HEK293T (cell line): ENCODE data around the gene EPHB1.

Experiments used
- CTCF ChIA-PET: fragments of 350-600 bp; formaldehyde crosslinking; extraction: SDS; loops from one replicate; lab custom pipeline; 2021; ENCODE audit warnings: antibody characterized with exemption, inconsistent platforms; lab: Yijun Ruan, JAX
- POLR2A ChIA-PET: fragments of 350-600 bp; formaldehyde crosslinking; extraction: SDS; loops from one replicate; lab custom pipeline; 2020; ENCODE audit warnings: antibody characterized with exemption, inconsistent platforms; lab: Yijun Ruan, JAX
- DNase-seq: peaks from one replicate; pipeline ENCODE4 v3.0.0; 2012; ENCODE audit warnings: mixed read lengths; ENCODE audit errors: extremely low spot score
- ARNT ChIP-seq: fragments of 450-650 bp; IDR thresholded peaks from 2 replicates; pipeline ENCODE4 v1.6.1; 2017; ENCODE audit warnings: mild to moderate bottlenecking
- BHLHE40 ChIP-seq: fragments of 450-650 bp; IDR thresholded peaks from 2 replicates; pipeline ENCODE4 v1.6.1; 2016; ENCODE audit warnings: mild to moderate bottlenecking, moderate library complexity, borderline replicate concordance
- CTBP1 ChIP-seq: fragments of 450-650 bp; IDR thresholded peaks from 2 replicates; pipeline ENCODE4 v1.6.1; 2016; ENCODE audit warnings: borderline replicate concordance
- ELF4 ChIP-seq: fragments of 450-650 bp; IDR thresholded peaks from 2 replicates; pipeline ENCODE4 v1.6.1; 2017; ENCODE audit warnings: antibody characterized with exemption
- FOXA1 ChIP-seq: fragments of 450-650 bp; IDR thresholded peaks from 2 replicates; pipeline ENCODE4 v1.6.1; 2016; ENCODE audit warnings: mild to moderate bottlenecking
- FOXK2 ChIP-seq: fragments of 450-650 bp; IDR thresholded peaks from 2 replicates; pipeline ENCODE4 v1.6.1; 2016; ENCODE audit warnings: mild to moderate bottlenecking
- FOXM1 ChIP-seq: fragments of 450-650 bp; IDR thresholded peaks from 2 replicates; pipeline ENCODE4 v1.6.1; 2017; ENCODE audit warnings: mild to moderate bottlenecking, borderline replicate concordance
- HDGF ChIP-seq: fragments of 450-650 bp; IDR thresholded peaks from 2 replicates; pipeline ENCODE4 v1.6.1; 2017; ENCODE audit warnings: antibody characterized with exemption, borderline replicate concordance
- L3MBTL2 ChIP-seq: fragments of 450-650 bp; conservative IDR thresholded peaks from 2 replicates; pipeline ENCODE4 v1.6.1; 2016; ENCODE audit warnings: mild to moderate bottlenecking
- LEF1 ChIP-seq: fragments of 450-650 bp; IDR thresholded peaks from 2 replicates; pipeline ENCODE4 v1.6.1; 2017; ENCODE audit warnings: mild to moderate bottlenecking, borderline replicate concordance
- NFRKB ChIP-seq: fragments of 450-650 bp; IDR thresholded peaks from 2 replicates; pipeline ENCODE4 v1.6.1; 2016; ENCODE audit warnings: mild to moderate bottlenecking, moderate library complexity
- SP1 ChIP-seq: fragments of 450-650 bp; IDR thresholded peaks from 2 replicates; pipeline ENCODE4 v1.6.1; 2017
- SUZ12 ChIP-seq: fragments of 450-650 bp; IDR thresholded peaks from 2 replicates; pipeline ENCODE4 v1.6.1; 2016; ENCODE audit warnings: mild to moderate bottlenecking
- TARDBP ChIP-seq: fragments of 450-650 bp; IDR thresholded peaks from 2 replicates; pipeline ENCODE4 v1.6.1; 2016
- ZNF384 ChIP-seq: fragments of 450-650 bp; IDR thresholded peaks from 2 replicates; pipeline ENCODE4 v1.6.1; 2016
- TF ChIP-seq, protein P1 (sequence below): fragments of 450-650 bp; IDR thresholded peaks from 2 replicates; pipeline ENCODE4 v1.6.1; 2016

EPHB1 gene

DNA sequence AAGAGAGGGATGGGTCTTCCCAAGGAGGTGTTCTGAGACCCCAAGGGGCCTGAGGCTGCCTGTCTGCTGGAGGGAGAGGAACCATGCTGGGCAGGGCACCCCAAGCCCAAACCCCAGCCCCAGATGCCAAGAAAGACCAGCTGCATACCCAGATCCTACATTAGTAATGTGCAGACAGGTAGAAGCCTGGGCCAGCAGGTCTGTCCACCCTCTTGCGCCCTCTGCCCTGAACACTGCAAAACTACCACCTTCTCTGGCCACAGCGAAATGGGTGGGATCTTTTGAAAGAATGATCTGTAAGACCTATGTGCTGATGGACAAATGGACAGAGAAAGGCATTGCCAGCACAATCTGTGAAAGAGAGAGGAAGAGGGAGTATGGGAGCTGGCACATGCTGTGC is 283.2 kb downstream of the EPHB1 start:
- ChIA-PET POLR2A (no interaction called here), CTCF (no interaction called here)
- DNase-seq, result no peak
- TF ChIP-seq HDGF (no peak), L3MBTL2 (no peak), ARNT (no peak), SP1 (no peak)
- TF ChIP-seq, protein P1, sequence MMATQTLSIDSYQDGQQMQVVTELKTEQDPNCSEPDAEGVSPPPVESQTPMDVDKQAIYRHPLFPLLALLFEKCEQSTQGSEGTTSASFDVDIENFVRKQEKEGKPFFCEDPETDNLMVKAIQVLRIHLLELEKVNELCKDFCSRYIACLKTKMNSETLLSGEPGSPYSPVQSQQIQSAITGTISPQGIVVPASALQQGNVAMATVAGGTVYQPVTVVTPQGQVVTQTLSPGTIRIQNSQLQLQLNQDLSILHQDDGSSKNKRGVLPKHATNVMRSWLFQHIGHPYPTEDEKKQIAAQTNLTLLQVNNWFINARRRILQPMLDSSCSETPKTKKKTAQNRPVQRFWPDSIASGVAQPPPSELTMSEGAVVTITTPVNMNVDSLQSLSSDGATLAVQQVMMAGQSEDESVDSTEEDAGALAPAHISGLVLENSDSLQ, result no peak

DNA sequence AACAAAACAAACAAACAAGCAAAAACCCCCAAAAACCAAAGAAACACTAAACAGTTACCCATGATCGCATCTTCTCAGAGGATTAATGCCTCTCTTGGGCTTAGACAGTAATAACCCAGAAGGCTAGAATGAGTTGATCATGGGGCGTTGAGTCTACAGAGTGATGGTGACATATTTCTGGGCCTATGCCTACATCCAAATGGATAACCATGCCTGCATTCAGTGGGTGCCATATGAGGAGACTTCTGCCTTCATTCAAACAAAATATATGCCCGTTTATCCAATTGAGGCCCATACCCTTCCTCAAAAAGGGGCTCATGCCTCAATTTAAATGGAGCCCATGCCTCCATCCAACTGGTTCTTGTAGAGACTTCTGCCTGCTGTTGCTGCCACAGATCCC is 284.0 kb downstream of the EPHB1 start:
- no peak for DNase-seq
- ChIA-PET POLR2A (no interaction called here), CTCF (no interaction called here)
- TF ChIP-seq BHLHE40, result no peak
- TF ChIP-seq CTBP1, result no peak
- TF ChIP-seq FOXM1, result no peak
- no peak for TF ChIP-seq SUZ12
- TF ChIP-seq NFRKB, result no peak
- TF ChIP-seq L3MBTL2, result no peak
- TF ChIP-seq FOXK2, result no peak
- no peak for TF ChIP-seq ARNT
- TF ChIP-seq ZNF384, result no peak
- TF ChIP-seq HDGF, result no peak
- no peak for TF ChIP-seq LEF1
- no peak for TF ChIP-seq TARDBP
- no peak for TF ChIP-seq ELF4
- TF ChIP-seq FOXA1, result no peak
- no peak for TF ChIP-seq SP1
- TF ChIP-seq, protein P1, result no peak

DNA sequence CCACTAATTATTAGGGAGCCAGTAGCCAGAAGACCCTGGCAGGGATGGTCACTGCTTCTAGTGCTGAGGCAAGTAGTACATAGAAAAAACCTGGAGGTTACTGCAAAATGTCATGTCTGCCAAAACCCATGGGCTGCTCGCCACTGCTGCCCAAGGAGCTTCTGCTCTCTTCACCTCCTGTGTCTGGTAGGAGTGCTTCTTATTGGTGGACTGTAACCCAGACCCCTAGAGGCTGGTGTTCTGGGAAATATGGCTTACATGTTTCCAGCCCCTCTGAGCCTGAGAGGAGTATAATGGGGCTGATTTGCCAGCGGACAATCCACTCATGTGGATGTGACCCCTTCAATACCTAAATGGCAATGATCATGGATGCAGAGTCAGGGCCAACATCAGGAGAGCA is 286.4 kb downstream of the EPHB1 start:
- no peak for TF ChIP-seq CTBP1
- POLR2A ChIA-PET, result no interaction called here
- CTCF ChIA-PET, result no interaction called here
- no peak for DNase-seq

DNA sequence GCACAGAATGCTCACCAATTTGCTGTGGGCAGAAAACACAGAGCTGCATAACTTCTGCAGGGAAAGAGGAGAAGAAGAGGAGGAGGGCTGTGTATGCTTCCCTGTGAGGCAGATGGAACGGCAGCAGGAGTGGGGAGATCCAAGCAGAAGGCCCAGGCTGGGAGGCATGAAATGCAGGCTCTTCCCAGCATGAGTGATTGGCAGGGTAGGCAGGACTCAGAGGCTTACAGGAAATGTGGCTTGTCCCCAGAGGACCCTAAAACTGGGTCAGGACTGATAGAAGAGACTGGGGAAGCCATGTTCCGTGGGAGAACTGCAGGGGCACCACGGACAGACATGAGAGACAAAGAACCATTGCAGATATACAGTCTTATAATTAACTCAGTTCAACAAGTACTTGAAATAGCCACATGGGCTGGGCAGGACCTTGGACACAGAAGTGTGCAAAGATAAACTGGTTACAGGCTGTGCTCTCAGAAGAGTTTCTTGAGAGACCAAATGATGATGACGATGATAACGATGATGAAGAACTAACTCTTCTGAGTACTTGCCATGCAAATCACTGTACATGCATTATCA is 286.9 kb downstream of the EPHB1 start:
- ChIA-PET POLR2A (no interaction called here), CTCF (no interaction called here)
- no peak for DNase-seq
- TF ChIP-seq NFRKB (no peak), SUZ12 (no peak)

DNA sequence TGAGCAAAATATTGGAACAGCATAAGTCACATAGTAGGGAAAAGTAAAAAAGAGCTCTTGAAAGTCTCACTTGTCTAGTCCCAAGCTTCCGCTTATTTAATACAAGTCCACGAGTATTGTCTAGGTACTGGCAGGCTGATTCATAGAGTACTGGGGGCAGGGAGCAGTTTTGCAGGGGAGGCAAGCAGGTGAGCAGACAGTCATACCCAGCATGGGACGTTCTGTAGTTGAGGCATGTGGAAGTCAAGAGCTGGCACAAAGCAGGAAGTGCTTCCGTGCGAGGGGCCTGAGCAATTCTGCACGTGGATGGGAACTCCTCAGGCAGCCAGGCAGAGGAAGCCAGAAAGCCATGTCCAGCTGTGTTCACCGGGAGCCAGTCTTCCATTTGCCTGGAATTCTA is 287.6 kb downstream of the EPHB1 start:
- ChIA-PET POLR2A (no interaction called here), CTCF (no interaction called here)
- DNase-seq, result no peak
- TF ChIP-seq SP1, result no peak
- TF ChIP-seq TARDBP, result no peak
- TF ChIP-seq NFRKB, result no peak
- TF ChIP-seq LEF1, result no peak
- no peak for TF ChIP-seq L3MBTL2
- TF ChIP-seq SUZ12, result no peak
- TF ChIP-seq HDGF, result no peak
- TF ChIP-seq ARNT, result no peak
- TF ChIP-seq FOXK2, result no peak
- TF ChIP-seq ZNF384, result no peak
- no peak for TF ChIP-seq FOXM1
- TF ChIP-seq CTBP1, result no peak

DNA sequence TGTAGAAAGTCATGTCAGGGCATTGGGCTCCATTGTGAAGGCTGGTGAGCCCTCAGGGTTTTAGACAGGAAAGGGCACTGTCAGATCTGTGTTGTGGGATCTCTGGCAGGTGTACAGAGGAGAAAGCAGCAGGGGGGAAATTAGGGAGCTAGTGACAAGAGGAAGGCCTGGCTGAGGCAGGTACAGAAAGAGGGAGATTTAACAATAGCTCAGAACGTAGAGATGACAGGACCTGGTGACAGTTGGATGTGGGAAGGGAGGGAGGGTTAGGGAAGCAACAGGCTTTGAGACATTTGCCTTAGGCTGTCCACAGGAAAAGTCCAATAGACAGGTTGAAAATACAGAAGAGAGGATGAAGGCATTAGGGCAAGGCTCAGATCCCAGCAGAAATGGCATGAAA is 288.1 kb downstream of the EPHB1 start:
- no peak for DNase-seq
- CTCF ChIA-PET, result no interaction called here
- no peak for TF ChIP-seq ZNF384
- no peak for TF ChIP-seq HDGF
- TF ChIP-seq CTBP1, result no peak
- TF ChIP-seq LEF1, result no peak
- TF ChIP-seq SUZ12, result no peak
- POLR2A ChIA-PET, result no interaction called here

DNA sequence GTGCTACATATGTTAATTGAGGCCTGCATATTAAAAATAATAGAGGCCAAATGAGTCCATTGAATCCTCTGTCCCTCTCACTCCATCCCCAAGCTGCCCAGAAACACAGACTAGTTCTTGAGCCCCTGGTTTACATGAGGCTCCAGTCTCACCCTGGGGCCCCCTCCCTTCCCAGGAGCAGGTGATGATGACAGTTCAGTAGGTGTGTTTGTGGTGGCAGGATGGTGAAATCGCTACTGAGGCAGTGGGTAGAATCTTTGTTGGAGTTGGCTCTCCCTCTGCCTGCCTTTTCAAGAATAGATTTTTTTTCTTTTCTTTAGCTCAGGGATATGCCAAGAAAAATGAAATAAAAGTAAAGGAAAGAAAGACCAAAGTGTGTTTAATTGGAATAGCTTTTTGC is 288.7 kb downstream of the EPHB1 start:
- ChIA-PET CTCF (no interaction called here), POLR2A (no interaction called here)
- DNase-seq, result no peak
- TF ChIP-seq CTBP1, result no peak

DNA sequence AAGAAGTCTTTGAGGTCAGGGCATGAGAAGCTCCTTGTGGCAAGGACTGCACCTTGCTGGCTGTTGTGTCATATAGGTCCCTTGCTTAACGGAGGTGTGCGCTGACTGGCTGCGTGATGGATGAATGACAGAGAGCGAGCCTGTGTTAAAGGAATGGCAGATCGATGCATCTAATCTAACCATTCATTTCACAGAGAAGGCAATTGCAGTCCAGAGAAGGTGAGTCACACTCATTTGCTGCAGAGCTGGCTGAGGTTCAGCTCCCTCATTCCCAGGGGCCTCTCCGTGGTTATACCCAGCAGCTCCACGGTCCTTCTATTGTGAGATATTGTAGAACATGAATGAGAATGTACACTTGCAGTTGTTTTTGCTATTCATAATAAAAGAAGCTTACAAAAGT is 289.3 kb downstream of the EPHB1 start:
- ChIA-PET POLR2A (no interaction called here), CTCF (no interaction called here)
- TF ChIP-seq ARNT (no peak), FOXA1 (no peak), CTBP1 (no peak), FOXM1 (no peak), L3MBTL2 (no peak), ELF4 (no peak), HDGF (no peak), LEF1 (no peak), FOXK2 (no peak), BHLHE40 (no peak), NFRKB (no peak), SUZ12 (no peak), SP1 (no peak), TARDBP (no peak), ZNF384 (no peak)
- TF ChIP-seq, protein P1, result no peak
- no peak for DNase-seq
